GM12873 (cell line): ENCODE data around the gene DYRK1A.

Source experiments
- TF ChIP-seq, protein P1 (sequence below): IDR thresholded peaks from 2 replicates; pipeline ENCODE4 v1.5.1; 2012; ENCODE audit warnings: low read depth, mild to moderate bottlenecking, moderate library complexity, low read length, control low read depth; ENCODE audit not compliant: insufficient read depth; ENCODE audit errors: missing control alignments

Gene DYRK1A

DNA sequence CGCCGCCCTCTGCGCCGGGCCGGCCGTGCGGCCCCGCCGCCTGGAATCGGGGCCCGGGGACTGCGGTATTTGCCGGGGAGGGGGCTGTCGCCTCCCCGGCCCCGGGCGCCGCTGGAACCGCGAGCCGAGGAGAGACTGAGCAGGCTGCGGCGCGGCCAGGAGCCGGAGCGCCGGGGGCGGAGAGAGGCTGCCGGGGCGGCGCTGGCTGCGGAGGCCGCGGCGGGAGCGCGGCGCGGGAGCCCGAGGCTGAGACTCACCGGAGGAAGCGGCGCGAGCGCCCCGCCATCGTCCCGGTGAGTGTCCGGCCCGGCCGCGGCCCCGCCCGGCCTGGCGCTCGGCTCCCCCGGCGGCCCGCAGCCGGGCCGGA lies 746 bp downstream of the DYRK1A start:
- TF ChIP-seq, protein P1, sequence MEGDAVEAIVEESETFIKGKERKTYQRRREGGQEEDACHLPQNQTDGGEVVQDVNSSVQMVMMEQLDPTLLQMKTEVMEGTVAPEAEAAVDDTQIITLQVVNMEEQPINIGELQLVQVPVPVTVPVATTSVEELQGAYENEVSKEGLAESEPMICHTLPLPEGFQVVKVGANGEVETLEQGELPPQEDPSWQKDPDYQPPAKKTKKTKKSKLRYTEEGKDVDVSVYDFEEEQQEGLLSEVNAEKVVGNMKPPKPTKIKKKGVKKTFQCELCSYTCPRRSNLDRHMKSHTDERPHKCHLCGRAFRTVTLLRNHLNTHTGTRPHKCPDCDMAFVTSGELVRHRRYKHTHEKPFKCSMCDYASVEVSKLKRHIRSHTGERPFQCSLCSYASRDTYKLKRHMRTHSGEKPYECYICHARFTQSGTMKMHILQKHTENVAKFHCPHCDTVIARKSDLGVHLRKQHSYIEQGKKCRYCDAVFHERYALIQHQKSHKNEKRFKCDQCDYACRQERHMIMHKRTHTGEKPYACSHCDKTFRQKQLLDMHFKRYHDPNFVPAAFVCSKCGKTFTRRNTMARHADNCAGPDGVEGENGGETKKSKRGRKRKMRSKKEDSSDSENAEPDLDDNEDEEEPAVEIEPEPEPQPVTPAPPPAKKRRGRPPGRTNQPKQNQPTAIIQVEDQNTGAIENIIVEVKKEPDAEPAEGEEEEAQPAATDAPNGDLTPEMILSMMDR: no peak

DNA sequence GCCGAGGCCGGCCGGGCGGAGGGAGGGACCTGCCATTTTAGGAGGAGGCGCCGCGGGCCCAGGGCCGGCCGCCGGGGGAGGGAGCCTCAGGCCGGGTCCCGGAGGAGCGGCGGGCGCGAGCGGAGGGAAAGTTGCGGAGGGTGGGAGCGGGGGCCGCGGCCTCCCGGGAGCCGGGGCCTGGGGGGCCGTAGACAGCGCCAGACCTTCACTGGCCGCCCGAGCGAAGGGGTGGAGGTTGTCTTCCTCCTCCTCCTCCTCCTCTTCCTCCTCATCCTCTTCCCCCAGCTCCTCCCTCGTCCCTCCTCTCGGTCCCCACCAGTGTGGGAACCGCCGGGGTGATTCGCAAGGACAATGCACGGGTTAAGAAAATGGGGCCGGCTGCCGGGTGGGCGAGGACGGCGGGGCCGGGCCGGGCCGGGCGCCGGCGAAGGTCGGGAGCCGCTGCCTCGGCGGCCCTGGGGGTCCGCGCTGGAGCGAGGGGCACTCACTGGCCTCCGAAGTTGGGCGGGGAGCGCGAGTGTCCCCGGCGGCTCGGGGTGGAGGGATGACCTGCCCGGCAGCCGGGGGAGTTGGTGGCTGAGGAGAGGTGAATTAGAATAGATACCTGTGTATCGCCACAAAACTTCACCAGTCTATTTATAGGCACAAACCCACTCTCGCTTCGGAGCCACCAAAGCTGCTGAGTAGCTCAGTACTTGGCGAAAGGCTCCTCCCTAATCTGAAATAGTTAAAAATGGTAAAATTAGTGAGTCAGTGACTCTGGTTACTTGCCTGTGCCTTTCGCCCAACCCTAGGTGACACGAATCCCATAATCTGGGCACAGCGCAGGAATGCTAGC lies 1.3 kb downstream of the DYRK1A start:
- TF ChIP-seq, protein P1: no peak

DNA sequence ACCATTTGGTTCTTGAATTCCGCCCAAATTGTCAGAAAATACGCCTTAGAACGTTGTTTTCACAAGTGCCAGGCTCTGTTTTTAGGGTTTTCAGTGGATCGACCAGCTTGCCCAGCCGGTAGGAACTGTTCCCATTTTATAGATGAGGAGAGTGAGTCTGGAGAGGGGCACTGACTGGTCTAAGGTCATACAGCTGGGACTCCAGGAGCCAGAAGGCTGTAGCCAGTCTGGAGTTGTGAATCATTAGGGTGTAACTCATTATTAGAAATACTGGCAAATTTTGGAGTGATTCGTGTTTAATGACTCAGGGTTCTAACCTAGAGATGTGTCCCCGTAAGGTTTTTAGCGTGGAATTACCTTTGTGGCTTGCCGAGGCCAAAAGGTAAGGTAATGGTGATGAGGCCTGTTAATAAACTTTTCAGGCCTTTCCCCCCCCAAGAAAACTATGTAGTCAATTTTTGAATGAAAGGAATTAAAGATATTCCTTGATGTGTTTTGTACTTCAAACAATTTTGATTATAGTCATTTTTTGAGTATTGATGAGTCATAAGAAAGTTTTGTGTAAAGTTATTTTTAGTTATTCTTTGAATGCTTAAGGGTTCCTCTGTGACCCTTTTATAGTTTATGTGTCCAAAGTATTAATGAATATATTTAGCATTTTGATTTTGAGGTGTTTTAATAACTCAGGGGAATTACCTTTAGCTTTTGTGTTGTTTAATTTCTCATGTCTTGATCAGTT lies 2.1 kb downstream of the DYRK1A start:
- TF ChIP-seq, protein P1: no peak

DNA sequence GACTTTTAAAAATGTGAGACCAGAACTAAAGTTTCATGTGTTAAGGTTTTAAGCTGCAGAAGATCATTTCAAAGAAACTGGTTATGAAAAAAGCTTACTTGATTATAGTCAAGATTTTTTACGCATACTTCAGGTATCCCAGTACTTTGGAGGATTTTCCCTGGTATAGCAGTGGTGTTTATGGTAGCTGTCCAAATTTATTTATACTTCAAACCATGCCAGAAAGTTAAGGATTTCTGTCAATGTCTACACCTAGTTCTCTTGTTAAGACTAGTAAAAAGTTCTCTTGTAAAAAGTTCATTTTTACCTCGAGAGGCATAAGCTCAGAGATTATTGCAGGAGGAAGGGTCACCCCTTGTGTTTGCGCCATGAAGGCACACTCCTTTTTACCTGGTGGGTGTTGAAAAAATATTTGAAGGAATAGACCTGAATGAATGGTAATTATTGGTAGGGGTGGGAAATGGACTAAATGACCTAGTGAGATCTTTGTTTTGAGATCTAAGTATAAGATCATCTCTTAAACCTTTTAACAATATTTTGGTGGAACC lies 2.8 kb downstream of the DYRK1A start:
- TF ChIP-seq, protein P1: no peak

DNA sequence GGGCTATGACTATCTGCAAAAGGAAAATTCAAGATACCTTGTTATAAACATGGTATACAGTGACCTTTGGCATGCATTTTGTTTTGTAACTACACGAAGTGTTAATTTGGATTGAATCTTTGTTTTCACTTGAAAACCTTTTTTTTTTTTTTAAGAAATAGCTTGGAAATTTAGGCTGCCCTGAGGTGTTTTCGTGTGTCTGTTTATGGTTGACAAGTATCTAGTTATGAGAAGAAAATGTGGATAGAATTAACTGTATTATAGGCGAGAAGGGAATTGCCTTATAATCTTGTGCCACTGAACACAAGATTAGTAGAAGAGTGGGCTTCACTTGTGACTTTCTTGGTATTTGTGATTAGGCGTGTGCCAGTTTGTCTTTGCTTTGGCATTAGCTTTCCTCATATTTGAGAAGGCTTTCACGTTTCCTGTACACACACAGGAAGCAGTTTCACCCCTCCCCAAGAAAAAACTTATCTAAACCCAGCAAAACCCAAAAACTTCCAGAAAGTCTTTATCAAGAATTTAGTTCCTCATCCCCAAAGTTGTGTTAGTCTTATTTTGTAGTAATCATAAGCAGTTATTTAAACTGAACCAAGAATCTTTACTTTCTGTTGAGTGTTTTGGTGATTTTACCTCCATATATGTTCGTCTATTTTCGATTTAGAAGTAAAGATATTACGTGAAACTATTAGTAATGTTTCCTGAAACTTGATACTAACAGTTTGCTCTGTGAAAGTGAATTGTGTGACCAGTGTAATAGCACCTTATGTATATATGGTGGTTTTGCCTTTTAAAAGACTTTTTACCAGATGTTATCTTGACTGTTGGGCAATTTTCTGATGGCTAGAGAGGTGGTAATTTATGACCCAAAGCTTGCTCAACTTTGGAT lies 3.8 kb downstream of the DYRK1A start:
- TF ChIP-seq, protein P1: no peak

DNA sequence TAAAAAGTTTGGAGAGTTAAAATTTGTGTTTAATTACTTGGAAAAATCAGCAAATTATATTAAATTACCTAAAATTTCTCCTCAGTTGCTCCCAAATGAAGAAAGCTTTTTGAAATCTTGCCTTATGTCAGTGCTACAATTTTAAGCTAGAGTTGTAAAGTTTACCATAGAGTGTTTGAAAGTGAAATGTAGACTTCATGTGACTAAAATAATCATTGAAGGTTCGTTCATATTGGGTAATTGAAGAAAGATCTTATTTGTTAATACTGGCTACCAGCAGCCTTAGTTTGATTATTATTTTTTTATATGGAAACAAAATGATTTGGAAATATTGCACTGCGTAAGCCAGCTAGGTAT lies 4.4 kb downstream of the DYRK1A start:
- TF ChIP-seq, protein P1: no peak
